Skeletal muscle satellite cell (primary cell): ENCODE results near the gene ARMC10.

ENCODE experiments used
- H3K27me3 ChIP-seq: 2 replicates; pipeline ENCODE4 v1.7.0; 2013; ENCODE audit warnings: low read length; ENCODE audit not compliant: control insufficient read depth, insufficient read depth
- H3K36me3 ChIP-seq: 2 replicates; pipeline ENCODE4 v1.7.0; 2013; ENCODE audit warnings: mild to moderate bottlenecking, control low read depth, low read length; ENCODE audit not compliant: insufficient read depth
- H3K4me1 ChIP-seq: 2 replicates; pipeline ENCODE4 v1.7.0; 2013; ENCODE audit warnings: low read length; ENCODE audit not compliant: control insufficient read depth, insufficient read depth
- H3K4me2 ChIP-seq: 2 replicates; pipeline ENCODE4 v1.7.0; 2013; ENCODE audit warnings: mild to moderate bottlenecking, low read length
- H3K4me3 ChIP-seq: 2 replicates; pipeline ENCODE4 v1.7.0; 2013; ENCODE audit warnings: low read length
- H3K9ac ChIP-seq: 2 replicates; pipeline ENCODE4 v1.7.0; 2013; ENCODE audit warnings: mild to moderate bottlenecking, low read depth, low read length, moderate library complexity
- H3K9me3 ChIP-seq: replicated peaks from 2 replicates; pipeline ENCODE4 v1.7.0; 2013; ENCODE audit warnings: mild to moderate bottlenecking, control low read depth, low read length

The ARMC10 gene

GRCh38 chr7:103148131-103148993 is 73.4 kb downstream of the ARMC10 start:
- peak overlapping the region; percentile 74 for H3K4me3 ChIP-seq
- H3K27me3 ChIP-seq, result no peaks in the 10 kb centered on the region
- no peaks in the 10 kb centered on the region for H3K36me3 ChIP-seq
- no peaks in the 10 kb centered on the region for H3K9me3 ChIP-seq
- peak overlapping the region; percentile 90 for H3K9ac ChIP-seq
- peak overlapping the region; percentile 84 for H3K4me2 ChIP-seq
- peaks cover 9% of the 10 kb centered on the region for H3K4me1 ChIP-seq
